T follicular helper cell (primary cell): ENCODE results near the gene SESN3.
A peak's percentile ranks its signal among the peaks of the same experiment; 100 is the strongest.
"Not testable (repeated sequence)": the region's sequence is repeated elsewhere in the genome, so short reads cannot be mapped to it uniquely, and the experiment has no call there.

Source experiments
- DNase-seq: peaks from one replicate; pipeline ENCODE4 v3.0.0-alpha.2; 2020; ENCODE audit warnings: low read depth
- total RNA-seq, 2 experiments: gene quantifications; one replicate each; lab custom pipeline; 2026; lab: John Stamatoyannopoulos, UW

SESN3 gene
- total RNA-seq = 68.3 to 366 reads per million in 2 experiments

GRCh38 chr11:95231127-95231880 lies at the start of gene SESN3:
SESN3 (minus strand) TSS chr11:95231202; CDS start chr11:95230860, 342 bp downstream.
- DNase-seq = peak; percentile 99

- DNase-seq = no peak
These were observed 49.2 kb upstream of the SESN3 start for GRCh38 chr11:95279921-95280868.

GRCh38 chr11:95277868-95278267 lies 46.9 kb upstream of the SESN3 start:
- no peak for DNase-seq

GRCh38 chr11:95276139-95276538 lies 45.1 kb upstream of the SESN3 start:
- DNase-seq = no peak

GRCh38 chr11:95273618-95274017 lies 42.6 kb upstream of the SESN3 start:
- not testable (repeated sequence) for DNase-seq

- no peak for DNase-seq
These were observed 38.2 kb upstream of the SESN3 start for GRCh38 chr11:95269036-95269819.

GRCh38 chr11:95268391-95268790 lies 37.4 kb upstream of the SESN3 start:
- no peak for DNase-seq

- no peak for DNase-seq
These were observed 36.7 kb upstream of the SESN3 start for GRCh38 chr11:95267601-95268213.

GRCh38 chr11:95266751-95267374 lies 35.9 kb upstream of the SESN3 start:
- DNase-seq = no peak

- DNase-seq = no peak
These were observed 33.9 kb upstream of the SESN3 start for GRCh38 chr11:95264881-95265280.

GRCh38 chr11:95262994-95263765 lies 32.2 kb upstream of the SESN3 start:
- DNase-seq = no peak

GRCh38 chr11:95257456-95257971 lies 26.5 kb upstream of the SESN3 start:
- no peak for DNase-seq

GRCh38 chr11:95256321-95256779 lies 25.3 kb upstream of the SESN3 start:
- no peak for DNase-seq

GRCh38 chr11:95255251-95256145 lies 24.5 kb upstream of the SESN3 start:
- DNase-seq = no peak

- DNase-seq = no peak
These were observed 23.7 kb upstream of the SESN3 start for GRCh38 chr11:95254716-95255115.

GRCh38 chr11:95254131-95254704 lies 23.2 kb upstream of the SESN3 start:
- peak; percentile 74 for DNase-seq

- no peak for DNase-seq
These were observed 22.1 kb upstream of the SESN3 start for GRCh38 chr11:95253141-95253540.

- no peak for DNase-seq
These were observed 21.6 kb upstream of the SESN3 start for GRCh38 chr11:95252586-95252985.
